Measurements from ENCODE around the gene CHST10.
A peak's percentile ranks its signal among the peaks of the same experiment; 100 is the strongest.
"Not testable (repeated sequence)": the region's sequence is repeated elsewhere in the genome, so short reads cannot be mapped to it uniquely, and the experiment has no call there.

Gene CHST10

DNA sequence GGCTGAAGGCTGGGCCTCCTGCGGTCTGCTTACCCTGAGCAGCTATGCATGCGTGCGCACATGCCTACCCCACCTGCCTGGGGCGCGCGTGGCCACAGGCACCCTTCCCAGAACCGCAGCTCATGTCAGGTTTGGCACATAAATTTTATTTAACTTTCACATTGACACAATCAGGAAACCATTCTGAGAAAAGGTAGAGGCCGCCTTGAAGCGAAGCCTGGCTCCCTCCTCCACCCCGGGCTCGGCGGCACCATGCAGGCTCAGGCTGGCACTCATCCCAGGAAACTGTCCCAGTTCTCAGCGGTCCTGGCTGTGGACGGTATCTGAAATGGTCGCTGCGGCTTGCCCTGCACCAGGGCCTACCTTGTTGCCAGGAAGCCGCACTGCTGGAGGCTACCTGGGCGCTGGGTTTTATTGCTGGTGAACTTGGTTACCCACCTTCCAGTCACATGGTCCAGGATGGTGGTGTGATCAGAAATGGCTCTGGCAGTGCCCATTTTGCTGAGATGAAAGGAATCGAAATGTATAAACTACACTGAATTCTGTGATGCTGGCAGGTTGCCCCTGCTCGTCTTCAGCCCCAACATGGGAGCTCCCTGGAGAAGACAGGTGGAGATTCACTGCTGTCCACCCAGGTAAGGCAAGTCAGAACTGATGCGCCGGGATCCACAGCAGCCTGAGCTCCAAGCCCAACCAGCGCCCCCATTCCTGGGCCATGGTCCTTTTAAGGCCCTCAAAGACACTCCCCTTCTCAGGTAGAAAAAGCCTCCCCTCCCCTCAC lies 25.5 kb downstream of the CHST10 start:
- DNase-seq, result no peak

DNA sequence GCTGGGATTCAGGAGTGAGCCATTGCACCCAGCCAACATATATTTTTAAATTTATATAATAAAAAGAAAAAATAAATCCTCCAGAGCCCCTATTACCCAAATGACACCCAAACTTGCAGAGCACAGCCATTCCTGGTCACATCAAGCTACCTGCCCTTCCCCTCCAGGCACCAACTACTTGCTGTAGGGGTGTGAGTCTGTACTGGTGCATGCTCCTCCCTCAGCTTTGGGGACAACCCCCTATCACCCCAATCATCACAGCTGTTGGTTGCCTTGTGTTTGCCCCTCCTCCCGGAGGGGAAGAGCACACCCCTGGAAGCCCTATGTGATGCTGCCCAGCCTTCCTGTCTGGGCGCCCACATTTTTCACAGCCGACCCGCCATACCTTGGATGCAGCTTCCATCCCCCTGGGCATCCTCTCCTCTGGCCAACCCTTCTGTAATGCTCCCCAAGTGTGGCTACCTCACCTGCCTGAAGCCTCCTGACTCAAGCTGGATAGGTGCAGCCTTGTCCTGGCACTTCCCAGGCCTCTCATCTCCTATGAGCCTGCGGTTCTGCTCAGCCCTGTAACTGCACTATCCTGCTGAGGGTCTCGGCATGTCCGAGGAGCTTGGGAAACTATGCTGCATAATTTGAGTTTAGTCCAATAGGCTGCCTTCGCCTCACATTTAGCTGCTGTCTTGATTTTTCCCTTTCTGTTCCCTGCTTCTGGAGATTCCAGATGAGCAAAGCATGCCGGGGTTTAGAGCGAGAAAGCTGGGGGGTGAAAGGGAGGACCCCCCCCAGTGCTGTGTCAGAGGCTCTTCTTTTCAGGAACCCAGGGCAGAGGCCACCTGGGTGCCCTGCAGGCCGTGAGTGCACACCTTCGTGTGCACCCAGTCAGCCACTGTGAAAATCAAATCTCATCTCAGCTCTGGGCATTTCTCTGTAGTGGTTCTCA lies 27.2 kb downstream of the CHST10 start:
- DNase-seq, result no peak

DNA sequence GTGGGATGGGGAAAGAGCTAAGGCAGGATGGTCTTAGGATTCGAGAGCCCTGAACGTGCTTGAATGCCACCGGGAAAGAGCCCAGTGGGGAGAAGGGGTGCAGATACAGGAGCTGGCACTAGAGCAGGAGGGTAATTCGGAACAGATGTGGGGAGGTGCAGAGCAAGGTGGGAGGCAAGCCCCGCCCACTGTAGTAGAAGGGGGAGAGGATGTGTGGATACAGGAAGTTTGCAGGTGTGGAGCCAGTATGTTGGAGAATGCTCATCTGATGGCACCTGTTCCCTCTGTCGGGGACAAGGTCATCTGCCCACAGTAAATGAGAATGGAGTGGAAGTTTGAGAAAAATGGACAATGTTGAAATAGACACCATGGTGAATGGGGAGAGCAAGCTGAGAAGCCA lies 28.8 kb downstream of the CHST10 start:
- DNase-seq, result no peak

DNA sequence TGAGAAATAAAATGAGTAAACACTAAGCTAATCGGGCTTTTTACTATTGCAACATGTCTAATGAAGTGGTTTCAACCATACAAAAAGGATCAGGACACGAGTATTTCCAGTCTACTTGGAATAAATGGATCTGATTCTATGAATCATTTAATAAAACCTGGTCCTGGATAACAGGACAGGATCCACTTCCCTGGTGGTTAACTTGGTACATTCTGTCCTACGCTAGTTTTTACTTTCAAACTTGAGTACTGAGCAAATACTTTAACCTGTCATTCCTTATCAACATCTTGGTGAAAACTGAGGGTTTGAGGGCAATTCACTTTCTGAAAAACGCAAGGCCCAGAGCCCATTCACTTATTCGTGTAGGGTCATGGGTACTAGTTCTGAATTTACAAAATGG lies 33.5 kb downstream of the CHST10 start:
- no peak for DNase-seq

DNA sequence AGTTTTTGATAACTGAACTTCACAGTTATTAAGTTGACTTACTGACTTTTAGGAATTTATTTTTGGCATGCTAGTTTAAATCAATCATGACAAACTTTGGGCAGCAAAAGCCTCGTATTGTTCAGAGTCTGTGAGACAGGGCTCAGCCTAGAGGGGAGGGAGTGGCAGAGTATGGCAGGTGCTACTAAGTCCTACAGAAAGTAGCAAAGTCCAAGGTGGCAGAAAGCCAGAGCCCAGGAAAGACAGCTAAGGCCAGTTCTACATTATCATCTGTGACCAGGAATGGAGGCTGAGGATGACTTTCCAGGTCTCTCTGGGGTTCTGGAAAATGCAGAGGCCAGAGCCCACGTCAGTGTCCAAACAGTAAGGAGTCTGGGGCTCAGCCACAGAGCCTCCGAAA lies 34.2 kb downstream of the CHST10 start:
- DNase-seq, result no peak

DNA sequence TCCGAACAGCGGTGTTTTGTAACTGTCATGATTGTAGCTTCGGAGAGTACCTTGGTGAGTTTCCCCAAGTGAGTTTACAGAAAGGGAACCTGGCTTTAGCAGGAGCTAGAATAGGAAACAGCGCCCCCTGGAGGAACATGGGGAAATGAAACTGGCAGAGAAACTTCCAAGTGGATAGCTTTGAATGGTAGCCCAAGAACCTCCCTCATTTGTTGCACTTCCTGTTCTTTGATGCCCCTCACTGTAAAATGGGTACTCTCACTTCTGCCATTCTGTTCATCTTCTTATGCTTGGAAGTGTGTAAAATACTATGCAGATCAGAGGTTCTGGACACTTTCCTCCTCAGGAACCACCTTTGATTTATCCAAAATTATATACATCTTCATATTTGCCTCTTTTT lies 36.2 kb downstream of the CHST10 start:
- DNase-seq, result peak; percentile 70

DNA sequence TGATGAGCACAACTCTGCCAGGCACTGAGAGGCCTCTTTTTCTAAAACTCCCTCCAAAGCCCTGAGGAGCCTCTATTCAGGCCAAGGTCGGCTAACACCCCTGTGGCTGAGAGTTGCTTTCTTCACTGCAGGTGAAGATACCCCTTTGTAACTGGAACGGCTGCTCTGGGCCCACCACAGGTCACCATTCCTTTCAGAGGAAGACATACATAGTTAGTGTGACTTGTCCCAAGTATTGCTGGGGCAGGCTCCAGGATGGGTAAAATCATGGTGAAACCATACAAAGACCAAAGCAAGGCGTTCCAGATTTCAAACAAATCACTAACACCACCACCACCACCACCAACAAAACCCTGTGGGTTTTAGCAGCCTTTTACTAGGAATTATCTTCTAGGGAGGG lies 36.8 kb downstream of the CHST10 start:
- DNase-seq, result no peak

DNA sequence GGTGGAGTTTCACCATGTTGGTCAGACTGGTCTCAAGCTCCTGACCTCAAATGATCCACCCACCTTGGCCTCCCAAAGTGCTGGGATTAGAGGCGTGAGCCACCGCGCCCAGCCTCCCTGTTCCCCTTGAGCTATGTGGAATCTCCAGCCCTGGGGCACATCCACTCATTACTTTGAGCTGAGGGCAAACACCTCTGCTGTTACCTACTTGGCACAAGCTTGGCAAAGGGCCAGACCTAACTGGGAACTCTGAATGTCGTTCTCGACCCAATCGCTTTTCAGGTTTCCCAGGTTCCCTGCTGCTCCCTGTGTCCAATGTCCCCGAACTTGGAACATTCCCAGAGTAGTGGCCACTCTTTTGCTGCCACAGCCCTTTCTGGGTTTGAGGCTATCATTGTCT lies 40.6 kb downstream of the CHST10 start:
- DNase-seq, result no peak

DNA sequence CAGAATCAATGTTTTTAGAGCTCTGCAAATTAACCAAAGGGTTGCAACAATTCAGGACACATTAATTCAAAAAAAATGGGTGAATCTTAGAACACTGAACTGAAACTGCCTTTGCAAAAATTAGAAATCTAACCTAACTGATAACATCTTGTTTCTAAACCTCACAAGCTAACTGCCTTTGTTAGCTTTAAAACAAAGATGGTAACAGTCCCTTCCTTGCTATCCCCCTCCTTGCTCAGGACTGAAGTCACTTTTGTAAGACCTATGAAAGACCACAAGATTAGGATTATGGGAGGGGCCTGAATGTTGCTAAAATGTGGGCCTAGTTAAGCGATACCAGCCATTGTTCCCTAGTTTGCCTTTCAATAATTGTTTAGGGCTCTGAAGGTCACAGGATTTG lies 50.3 kb downstream of the CHST10 start:
- DNase-seq, result no peak

DNA sequence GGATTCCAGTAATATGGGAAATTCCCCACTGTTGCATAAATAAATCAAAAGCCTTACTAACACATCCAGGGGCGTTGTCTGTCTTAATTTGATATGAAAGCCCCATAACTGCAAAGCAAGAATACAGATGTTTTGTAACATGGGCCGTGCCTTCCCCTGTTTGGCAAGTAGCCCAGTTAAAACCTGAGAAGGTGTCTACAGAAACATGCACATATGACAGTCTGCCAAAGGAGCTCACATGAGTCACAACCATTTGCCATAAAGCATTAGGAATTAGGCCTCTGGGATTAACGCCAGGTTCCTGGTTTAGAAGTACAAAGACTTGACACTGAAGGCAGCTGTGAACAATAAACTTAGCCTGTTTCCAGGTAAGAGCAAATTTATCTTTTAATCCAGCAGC lies 52.0 kb downstream of the CHST10 start:
- DNase-seq, result peak; percentile 97

DNA sequence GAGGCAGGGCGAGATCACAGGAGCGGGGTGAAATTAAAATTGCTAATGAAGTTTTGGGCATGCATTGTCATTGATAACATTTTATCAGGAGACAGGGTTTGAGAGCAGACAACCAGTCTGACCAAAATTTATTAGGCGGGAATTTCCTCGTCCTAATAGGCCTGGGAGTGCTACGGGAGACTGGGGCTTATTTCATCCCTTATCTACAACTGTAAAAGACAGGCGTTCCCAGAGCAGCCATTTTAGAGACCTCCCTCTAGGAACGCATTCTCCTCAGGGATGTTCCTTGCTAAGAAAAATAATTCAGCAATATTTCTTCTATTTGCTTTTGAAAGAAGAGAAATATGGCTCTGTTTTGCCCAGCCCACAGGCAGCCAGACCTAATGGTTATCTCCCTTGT lies 55.2 kb downstream of the CHST10 start:
- DNase-seq, result not testable (repeated sequence)

DNA sequence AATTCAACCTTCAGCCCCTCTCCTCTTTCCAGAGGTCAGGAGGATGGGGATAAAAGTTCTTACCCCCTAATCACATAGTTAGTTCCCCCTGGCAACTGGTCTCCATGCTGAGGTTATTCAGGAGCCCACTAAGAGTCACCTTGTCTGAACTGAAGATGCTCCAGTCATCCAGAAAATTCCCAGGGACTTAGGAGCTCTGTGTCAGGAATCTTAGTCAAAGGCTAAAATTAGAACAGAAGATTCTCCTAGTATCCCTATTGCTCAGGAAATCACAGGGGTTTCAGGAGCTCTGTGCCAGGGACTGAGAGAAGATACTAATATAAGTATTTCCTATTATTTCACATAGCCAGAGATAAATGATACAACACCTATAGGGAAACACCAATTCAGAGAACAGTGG lies 57.9 kb downstream of the CHST10 start:
- no peak for DNase-seq

DNA sequence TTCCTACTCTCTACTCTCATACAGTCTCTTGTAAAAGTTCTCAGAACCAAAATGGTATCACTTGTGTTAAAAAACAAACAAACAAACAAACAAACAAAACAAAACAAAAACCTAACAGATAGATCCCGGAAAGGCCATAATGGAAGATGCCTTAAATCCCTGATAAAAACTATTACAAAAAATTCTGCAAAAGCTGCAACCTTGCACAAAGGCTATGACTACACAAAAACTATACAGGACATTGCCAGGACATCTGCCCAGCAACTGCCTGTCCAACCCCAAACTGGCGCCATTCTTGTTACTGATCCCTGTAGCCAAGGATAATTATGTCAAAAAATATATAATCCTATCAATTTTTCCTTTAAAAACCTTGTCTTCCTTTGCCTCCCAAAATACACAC lies 58.9 kb downstream of the CHST10 start:
- no peak for DNase-seq

DNA sequence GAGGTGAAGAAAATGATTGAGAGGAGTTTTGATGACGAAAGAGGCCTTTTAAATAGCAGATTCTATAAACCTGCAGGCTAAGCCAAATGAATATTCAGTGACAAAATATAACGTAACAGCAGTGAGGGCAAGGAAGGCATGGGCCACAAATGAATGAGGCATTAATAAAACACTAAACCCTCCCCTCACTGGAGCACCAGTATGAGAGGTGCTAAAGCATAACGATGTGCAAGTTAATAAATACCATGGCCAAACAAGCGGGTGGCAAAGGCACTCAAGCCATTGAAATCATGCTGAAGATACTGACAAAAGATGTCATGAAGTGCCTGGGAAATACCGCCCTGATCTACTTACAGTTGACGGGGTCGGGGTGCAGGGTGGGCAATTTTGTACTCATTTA lies 64.9 kb downstream of the CHST10 start:
- DNase-seq, result no peak

DNA sequence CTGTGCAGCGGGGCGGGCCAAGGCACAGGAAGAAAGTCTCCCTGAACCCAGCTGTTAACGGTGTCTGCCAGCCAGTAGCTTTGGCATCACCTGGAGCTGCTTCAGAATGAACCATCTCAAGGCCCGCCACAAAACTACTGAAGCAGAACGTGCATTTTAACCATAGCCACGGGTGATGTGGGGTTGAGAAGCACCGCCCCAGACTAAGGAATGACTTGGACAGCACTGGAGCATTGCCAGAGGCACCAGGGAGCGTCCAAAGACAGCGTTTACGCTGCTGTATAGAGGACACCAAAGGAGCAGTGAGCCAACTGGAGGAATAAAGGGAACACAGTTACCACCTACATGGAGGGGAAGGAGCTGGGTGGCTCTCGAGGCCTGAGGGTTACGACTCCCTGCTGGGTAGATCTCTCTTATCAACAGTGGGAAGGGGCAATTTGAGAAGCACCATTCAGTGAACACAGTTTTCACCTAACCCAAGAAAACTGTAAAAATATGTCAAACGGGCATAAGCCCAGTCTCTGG lies 66.7 kb downstream of the CHST10 start:
- no peak for DNase-seq

DNA sequence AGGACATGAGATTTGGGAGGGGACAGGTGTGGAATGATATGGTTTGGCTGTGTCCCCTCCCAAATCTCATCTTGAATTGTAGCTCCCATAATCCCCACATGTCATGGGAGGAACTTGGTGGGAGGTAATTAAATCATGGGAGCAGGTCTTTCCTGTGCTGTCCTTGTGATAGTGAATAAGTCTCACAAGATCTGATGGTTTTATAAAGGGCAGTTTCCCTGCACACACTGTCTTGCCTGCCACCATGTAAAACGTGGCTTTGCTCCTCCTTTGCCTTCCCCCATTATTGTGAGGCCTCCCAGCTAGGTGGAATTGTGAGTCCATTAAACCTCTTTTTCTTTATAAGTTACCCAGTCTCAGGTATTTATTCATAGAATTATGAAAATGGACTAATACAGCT lies 72.3 kb downstream of the CHST10 start:
- DNase-seq, result not testable (repeated sequence)

DNA sequence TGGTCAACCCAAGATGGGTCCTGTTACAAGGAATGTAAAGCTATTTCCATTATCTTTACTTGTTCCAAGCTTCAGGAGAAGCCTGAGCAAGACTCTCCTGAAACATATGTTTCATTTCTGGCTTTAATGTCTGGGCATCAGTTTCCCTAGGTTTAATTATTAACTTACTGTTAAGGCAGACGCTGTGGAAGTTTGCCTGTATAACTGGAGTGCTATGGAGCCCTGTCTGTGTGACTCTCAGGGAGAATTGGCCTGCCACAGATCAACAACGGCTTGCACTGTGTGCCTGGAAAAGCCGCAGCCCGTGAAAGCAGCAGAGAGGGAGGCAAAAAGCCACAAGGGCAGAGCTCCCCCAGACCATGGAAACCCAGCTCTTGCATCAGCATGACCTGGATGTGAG lies 73.0 kb downstream of the CHST10 start:
- DNase-seq, result no peak

DNA sequence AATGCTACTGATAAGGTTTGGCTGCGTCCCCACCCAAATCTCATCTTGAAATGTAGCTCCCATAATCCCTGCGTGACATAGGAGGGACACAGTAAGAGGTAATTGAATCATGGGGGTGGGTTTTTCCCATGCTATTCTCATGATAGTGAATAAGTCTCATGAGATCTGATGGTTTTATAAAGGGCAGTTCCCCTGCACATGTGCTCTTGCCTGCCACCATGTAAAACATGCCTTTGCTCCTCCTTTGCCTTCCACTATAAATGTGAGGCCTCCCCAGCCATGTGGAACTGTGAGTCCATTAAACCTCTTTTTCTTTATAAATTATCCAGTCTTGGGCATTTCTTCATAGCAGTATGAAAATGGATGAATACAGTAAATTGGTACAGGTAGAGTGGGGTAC lies 75.0 kb downstream of the CHST10 start:
- DNase-seq, result not testable (repeated sequence)

Data from NCI-H226 (cell line).